ENCODE measurements around the gene ARHGEF3.

GRCh38 chr3:56781762-56782161 is 20.0 kb downstream of the ARHGEF3 start:
- TF ChIP-seq POLR2AphosphoS5 (IDR thresholded peaks at IDR 0.05) = no peak
- no peak for TF ChIP-seq CTCF (IDR thresholded peaks at IDR 0.05)
- no peak for TF ChIP-seq POLR2A (IDR thresholded peaks at IDR 0.05; ENCODE audit: low read depth)
- no peak for TF ChIP-seq EP300 (IDR thresholded peaks at IDR 0.05)
